HepG2 (cell line): ENCODE results near the gene AUNIP. TPM values are rescaled to one million over a fixed set of nuclear protein-coding genes. Genes with fewer than 3 reads are reported as not detected.

ENCODE experiments used
- ADNP ChIP-seq: sonication (generic); formaldehyde crosslinking; IDR thresholded peaks from 2 replicates; pipeline ENCODE4 v1.4.0; 2020; ENCODE audit warnings: missing genetic modification reagents
- ASH2L ChIP-seq: fragments of 300-600, 200-600 bp; sonication (generic); IDR thresholded peaks from 2 replicates; pipeline ENCODE4 v1.7.0; 2017; ENCODE audit warnings: low read depth, mild to moderate bottlenecking, moderate library complexity, mixed read lengths, low read length; ENCODE audit not compliant: insufficient read length
- EED ChIP-seq: sonication (generic); formaldehyde crosslinking; IDR thresholded peaks from 2 replicates; pipeline ENCODE4 v1.5.0; 2020; ENCODE audit warnings: mild to moderate bottlenecking, missing genetic modification reagents
- EHMT2 ChIP-seq: fragments of 200-600 bp; sonication (generic); IDR thresholded peaks from 2 replicates; pipeline ENCODE4 v1.7.0; 2017; ENCODE audit warnings: antibody characterized with exemption, low read depth, low read length, borderline replicate concordance
- FOXA3 ChIP-seq: IDR thresholded peaks from 2 replicates; pipeline ENCODE4 v1.6.1; 2016; ENCODE audit warnings: missing genetic modification reagents, missing compliant biosample characterization
- HDAC6 ChIP-seq: fragments of 200-600 bp; sonication (generic); IDR thresholded peaks from 2 replicates; pipeline ENCODE4 v1.7.0; 2017; ENCODE audit warnings: mild to moderate bottlenecking, antibody characterized with exemption, low read length, low read depth
- ISL2 ChIP-seq: sonication (generic); formaldehyde crosslinking; IDR thresholded peaks from 2 replicates; pipeline ENCODE4 v1.5.0; 2020; ENCODE audit warnings: missing genetic modification reagents
- MAFG ChIP-seq: sonication (generic); formaldehyde crosslinking; IDR thresholded peaks from 2 replicates; pipeline ENCODE4 v1.5.1; 2020; ENCODE audit warnings: mild to moderate bottlenecking, missing genetic modification reagents
- MBNL3 ChIP-seq: fragments of 250-450 bp; sonication (Bioruptor Pico); conservative IDR thresholded peaks from 2 replicates; pipeline ENCODE4 v1.8.0; 2022; ENCODE audit warnings: mild to moderate bottlenecking, inconsistent platforms
- NAIF1 ChIP-seq: sonication (generic); formaldehyde crosslinking; IDR thresholded peaks from 2 replicates; pipeline ENCODE4 v1.5.0; 2020; ENCODE audit warnings: mild to moderate bottlenecking, missing genetic modification reagents, borderline replicate concordance
- NCOA2 ChIP-seq: sonication (generic); formaldehyde crosslinking; IDR thresholded peaks from 2 replicates; pipeline ENCODE4 v1.8.0; 2022; ENCODE audit warnings: inconsistent platforms
- PHF20 ChIP-seq: sonication (generic); formaldehyde crosslinking; IDR thresholded peaks from 2 replicates; pipeline ENCODE4 v1.5.0; 2020; ENCODE audit warnings: mild to moderate bottlenecking, missing genetic modification reagents
- PHF21A ChIP-seq: sonication (generic); formaldehyde crosslinking; IDR thresholded peaks from 2 replicates; pipeline ENCODE4 v1.5.0; 2020; ENCODE audit warnings: mild to moderate bottlenecking, missing genetic modification reagents
- ZBTB38 ChIP-seq: sonication (generic); formaldehyde crosslinking; IDR thresholded peaks from 2 replicates; pipeline ENCODE4 v1.5.1; 2020; ENCODE audit warnings: mild to moderate bottlenecking, missing genetic modification reagents
- ZKSCAN8 ChIP-seq: IDR thresholded peaks from 2 replicates; pipeline ENCODE4 v1.6.1; 2016; ENCODE audit warnings: borderline replicate concordance, missing genetic modification reagents, missing compliant biosample characterization
- ZNF232 ChIP-seq: sonication (generic); formaldehyde crosslinking; IDR thresholded peaks from 2 replicates; pipeline ENCODE4 v1.4.0; 2020; ENCODE audit warnings: missing genetic modification reagents, borderline replicate concordance
- ZNF30 ChIP-seq: sonication (generic); formaldehyde crosslinking; IDR thresholded peaks from 2 replicates; pipeline ENCODE4 v1.5.0; 2020; ENCODE audit warnings: mild to moderate bottlenecking, missing genetic modification reagents
- ZNF335 ChIP-seq: sonication (generic); formaldehyde crosslinking; IDR thresholded peaks from 2 replicates; pipeline ENCODE4 v1.4.0; 2020; ENCODE audit warnings: missing genetic modification reagents
- ZNF552 ChIP-seq: sonication (generic); formaldehyde crosslinking; IDR thresholded peaks from 2 replicates; pipeline ENCODE4 v1.9.0; 2022; ENCODE audit warnings: missing genetic modification reagents, mild to moderate bottlenecking, borderline replicate concordance
- ZNF562 ChIP-seq: sonication (generic); formaldehyde crosslinking; IDR thresholded peaks from 2 replicates; pipeline ENCODE4 v1.8.0; 2022; ENCODE audit warnings: missing genetic modification reagents, borderline replicate concordance
- ZNF619 ChIP-seq: sonication (generic); formaldehyde crosslinking; IDR thresholded peaks from 2 replicates; pipeline ENCODE4 v1.4.0; 2020; ENCODE audit warnings: mild to moderate bottlenecking, missing genetic modification reagents
- polyA plus RNA-seq, 8 experiments: library from polyadenylated mRNA; depleted of rRNA in 3 of 8; stranded (reverse) in 7 of 8; unstranded in 1 of 8; fragments of >200 nt; fragmentation: Illumina TruSeq in 4 of 8; extraction: Trizol in 4 of 8; gene quantifications; 2 replicates each; pipeline versions ENCODE4 v1.2.1 to v1.2.3, GENCODE V29; 2011 to 2016; ENCODE audit warnings: low read depth in 4 of 8, missing spikeins in 1 of 8, mixed read lengths in 1 of 8; ENCODE audit not compliant: insufficient read depth in 1 of 8
- total RNA-seq, 5 experiments: library from RNA; depleted of rRNA; stranded (reverse); fragments of >200 nt; fragmentation: Illumina TruSeq; extraction: Trizol; gene quantifications; 2 replicates each; pipeline ENCODE4 v1.2.3, GENCODE V29; 2016; ENCODE audit warnings: low read depth in 1 of 5
- TF ChIP-seq, protein P1 (sequence below): sonication (generic); formaldehyde crosslinking; IDR thresholded peaks from 2 replicates; pipeline ENCODE4 v1.9.0; 2022; ENCODE audit warnings: missing genetic modification reagents, mild to moderate bottlenecking, borderline replicate concordance
- TF ChIP-seq, protein P2 (sequence below): sonication (generic); formaldehyde crosslinking; conservative IDR thresholded peaks from 2 replicates; pipeline ENCODE4 v1.4.0; 2020; ENCODE audit warnings: missing genetic modification reagents
- TF ChIP-seq, protein P3 (sequence below): sonication (generic); formaldehyde crosslinking; IDR thresholded peaks from 2 replicates; pipeline ENCODE4 v1.4.0; 2020; ENCODE audit warnings: missing genetic modification reagents
- TF ChIP-seq, protein P4 (sequence below): sonication (generic); formaldehyde crosslinking; IDR thresholded peaks from 2 replicates; pipeline ENCODE4 v1.8.0; 2023; ENCODE audit warnings: mild to moderate bottlenecking, missing genetic modification reagents

The AUNIP gene
- total and polyA plus RNA-seq, 2 of the 13 experiments (the other 11 are each of a cell fraction or from before 2014, with no cell fraction given) = 3.8 to 12.3 TPM

DNA sequence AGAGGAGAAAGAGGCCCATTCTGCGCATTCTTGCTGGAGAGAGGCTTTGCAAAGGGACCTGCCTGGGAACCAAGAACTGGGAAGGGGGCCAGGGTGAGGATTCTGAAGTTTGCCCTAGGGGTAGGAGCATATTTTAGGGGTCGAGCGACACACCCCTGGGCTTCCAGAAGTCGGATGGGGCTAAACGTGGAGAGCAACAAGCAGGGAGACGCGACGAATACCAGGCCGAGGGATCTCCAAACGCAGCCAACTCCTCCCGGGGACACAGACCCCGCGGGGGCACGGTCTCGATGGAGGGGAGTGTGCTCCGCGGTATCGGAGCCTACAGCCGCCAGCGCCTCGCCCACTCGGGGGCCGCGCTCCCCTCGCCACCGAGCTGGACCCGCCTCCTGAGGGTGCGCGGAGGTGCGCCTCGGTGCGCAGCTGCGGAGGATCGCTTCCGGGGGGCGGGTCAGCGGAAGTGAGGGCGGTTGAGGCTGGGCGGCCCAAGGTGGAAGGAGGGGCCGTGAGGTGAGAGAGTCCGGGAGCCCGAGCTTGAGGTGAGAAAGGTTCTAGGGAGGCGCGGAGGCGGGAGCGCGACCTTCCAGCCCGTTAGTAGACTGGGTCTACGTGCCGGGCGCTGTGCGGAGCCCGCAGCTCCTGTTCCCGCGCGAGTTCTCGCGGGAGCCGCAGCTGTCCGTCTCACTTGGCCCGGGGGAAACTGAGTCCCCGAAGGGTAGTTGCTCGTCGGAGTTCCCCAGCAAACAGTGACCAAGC, 39.6 kb downstream of the AUNIP start, which contains the start of gene MTFR1L (continued):
- TF ChIP-seq FOXA3 (CRISPR knock-in tag) = no peak
- TF ChIP-seq NAIF1 (CRISPR knock-in tag) = 0 out of 2 replicates have a peak, but pooled peaks have one; percentile 29
- no peak for TF ChIP-seq EHMT2
- TF ChIP-seq ZBTB38 (CRISPR knock-in tag) = peak; percentile 66
- TF ChIP-seq HDAC6 = no peak
- no peak for TF ChIP-seq ISL2
- TF ChIP-seq, protein P1, sequence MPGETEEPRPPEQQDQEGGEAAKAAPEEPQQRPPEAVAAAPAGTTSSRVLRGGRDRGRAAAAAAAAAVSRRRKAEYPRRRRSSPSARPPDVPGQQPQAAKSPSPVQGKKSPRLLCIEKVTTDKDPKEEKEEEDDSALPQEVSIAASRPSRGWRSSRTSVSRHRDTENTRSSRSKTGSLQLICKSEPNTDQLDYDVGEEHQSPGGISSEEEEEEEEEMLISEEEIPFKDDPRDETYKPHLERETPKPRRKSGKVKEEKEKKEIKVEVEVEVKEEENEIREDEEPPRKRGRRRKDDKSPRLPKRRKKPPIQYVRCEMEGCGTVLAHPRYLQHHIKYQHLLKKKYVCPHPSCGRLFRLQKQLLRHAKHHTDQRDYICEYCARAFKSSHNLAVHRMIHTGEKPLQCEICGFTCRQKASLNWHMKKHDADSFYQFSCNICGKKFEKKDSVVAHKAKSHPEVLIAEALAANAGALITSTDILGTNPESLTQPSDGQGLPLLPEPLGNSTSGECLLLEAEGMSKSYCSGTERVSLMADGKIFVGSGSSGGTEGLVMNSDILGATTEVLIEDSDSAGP (CRISPR knock-in tag) = peak; percentile 84
- peak; percentile 61; the same call in 1 of the 2 replicates for TF ChIP-seq ZNF232 (CRISPR knock-in tag)
- peak; percentile 80 for TF ChIP-seq PHF20 (CRISPR knock-in tag)
- 0 out of 2 replicates have a peak, but pooled peaks have one; percentile 16 for TF ChIP-seq EED (CRISPR knock-in tag)
- TF ChIP-seq ASH2L = no peak
- peak; percentile 88 for TF ChIP-seq ZNF552 (CRISPR knock-in tag)
- no peak for TF ChIP-seq ZNF562
- peak; percentile 38; the same call in 1 of the 2 replicates for TF ChIP-seq ZKSCAN8 (CRISPR knock-in tag)
- peak; percentile 13; the same call in 1 of the 2 replicates for TF ChIP-seq ZNF335
- no peak for TF ChIP-seq MAFG (CRISPR knock-in tag)
- TF ChIP-seq MBNL3 (CRISPR knock-in tag) = no peak
- peak; percentile 69 for TF ChIP-seq PHF21A (CRISPR knock-in tag)
- TF ChIP-seq, protein P2, sequence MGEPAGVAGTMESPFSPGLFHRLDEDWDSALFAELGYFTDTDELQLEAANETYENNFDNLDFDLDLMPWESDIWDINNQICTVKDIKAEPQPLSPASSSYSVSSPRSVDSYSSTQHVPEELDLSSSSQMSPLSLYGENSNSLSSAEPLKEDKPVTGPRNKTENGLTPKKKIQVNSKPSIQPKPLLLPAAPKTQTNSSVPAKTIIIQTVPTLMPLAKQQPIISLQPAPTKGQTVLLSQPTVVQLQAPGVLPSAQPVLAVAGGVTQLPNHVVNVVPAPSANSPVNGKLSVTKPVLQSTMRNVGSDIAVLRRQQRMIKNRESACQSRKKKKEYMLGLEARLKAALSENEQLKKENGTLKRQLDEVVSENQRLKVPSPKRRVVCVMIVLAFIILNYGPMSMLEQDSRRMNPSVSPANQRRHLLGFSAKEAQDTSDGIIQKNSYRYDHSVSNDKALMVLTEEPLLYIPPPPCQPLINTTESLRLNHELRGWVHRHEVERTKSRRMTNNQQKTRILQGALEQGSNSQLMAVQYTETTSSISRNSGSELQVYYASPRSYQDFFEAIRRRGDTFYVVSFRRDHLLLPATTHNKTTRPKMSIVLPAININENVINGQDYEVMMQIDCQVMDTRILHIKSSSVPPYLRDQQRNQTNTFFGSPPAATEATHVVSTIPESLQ (CRISPR knock-in tag) = peak; percentile 44; the same call in 1 of the 2 replicates
- TF ChIP-seq ZNF619 = no peak
- no peak for TF ChIP-seq ADNP (CRISPR knock-in tag)
- no peak for TF ChIP-seq NCOA2
- no peak; the same call in 1 of the 2 replicates for TF ChIP-seq ZNF30 (CRISPR knock-in tag)
- TF ChIP-seq, protein P3, sequence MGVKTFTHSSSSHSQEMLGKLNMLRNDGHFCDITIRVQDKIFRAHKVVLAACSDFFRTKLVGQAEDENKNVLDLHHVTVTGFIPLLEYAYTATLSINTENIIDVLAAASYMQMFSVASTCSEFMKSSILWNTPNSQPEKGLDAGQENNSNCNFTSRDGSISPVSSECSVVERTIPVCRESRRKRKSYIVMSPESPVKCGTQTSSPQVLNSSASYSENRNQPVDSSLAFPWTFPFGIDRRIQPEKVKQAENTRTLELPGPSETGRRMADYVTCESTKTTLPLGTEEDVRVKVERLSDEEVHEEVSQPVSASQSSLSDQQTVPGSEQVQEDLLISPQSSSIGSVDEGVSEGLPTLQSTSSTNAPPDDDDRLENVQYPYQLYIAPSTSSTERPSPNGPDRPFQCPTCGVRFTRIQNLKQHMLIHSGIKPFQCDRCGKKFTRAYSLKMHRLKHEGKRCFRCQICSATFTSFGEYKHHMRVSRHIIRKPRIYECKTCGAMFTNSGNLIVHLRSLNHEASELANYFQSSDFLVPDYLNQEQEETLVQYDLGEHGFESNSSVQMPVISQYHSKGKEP = peak; percentile 11; the same call in 1 of the 2 replicates
- TF ChIP-seq, protein P4, sequence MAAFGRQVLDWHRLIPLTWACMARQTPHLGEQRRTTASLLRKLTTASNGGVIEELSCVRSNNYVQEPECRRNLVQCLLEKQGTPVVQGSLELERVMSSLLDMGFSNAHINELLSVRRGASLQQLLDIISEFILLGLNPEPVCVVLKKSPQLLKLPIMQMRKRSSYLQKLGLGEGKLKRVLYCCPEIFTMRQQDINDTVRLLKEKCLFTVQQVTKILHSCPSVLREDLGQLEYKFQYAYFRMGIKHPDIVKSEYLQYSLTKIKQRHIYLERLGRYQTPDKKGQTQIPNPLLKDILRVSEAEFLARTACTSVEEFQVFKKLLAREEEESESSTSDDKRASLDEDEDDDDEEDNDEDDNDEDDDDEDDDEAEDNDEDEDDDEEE (CRISPR knock-in tag) = no peak
